ENCODE results near the gene CFAP70.

The CFAP70 gene

DNA sequence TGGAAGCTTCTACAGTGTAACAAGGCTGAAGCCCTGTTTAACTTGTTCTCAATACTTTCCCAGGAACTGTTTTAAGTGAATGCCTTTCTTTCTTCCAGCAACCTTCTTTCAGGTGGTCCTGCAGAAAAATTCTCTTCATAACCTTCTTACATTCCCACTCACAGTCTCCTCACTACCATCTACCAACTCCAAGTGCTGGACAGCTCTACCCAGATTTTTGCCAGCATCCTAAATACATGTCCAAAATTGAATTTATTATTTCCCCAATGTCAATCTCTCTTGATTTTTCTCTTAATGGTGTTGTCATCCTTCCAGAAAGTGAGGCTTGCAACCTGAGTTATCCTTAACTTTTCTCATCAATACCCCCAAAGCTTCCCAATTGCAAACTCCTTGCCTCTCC lies 48.2 kb downstream of the CFAP70 start:
- TF ChIP-seq, protein P1, sequence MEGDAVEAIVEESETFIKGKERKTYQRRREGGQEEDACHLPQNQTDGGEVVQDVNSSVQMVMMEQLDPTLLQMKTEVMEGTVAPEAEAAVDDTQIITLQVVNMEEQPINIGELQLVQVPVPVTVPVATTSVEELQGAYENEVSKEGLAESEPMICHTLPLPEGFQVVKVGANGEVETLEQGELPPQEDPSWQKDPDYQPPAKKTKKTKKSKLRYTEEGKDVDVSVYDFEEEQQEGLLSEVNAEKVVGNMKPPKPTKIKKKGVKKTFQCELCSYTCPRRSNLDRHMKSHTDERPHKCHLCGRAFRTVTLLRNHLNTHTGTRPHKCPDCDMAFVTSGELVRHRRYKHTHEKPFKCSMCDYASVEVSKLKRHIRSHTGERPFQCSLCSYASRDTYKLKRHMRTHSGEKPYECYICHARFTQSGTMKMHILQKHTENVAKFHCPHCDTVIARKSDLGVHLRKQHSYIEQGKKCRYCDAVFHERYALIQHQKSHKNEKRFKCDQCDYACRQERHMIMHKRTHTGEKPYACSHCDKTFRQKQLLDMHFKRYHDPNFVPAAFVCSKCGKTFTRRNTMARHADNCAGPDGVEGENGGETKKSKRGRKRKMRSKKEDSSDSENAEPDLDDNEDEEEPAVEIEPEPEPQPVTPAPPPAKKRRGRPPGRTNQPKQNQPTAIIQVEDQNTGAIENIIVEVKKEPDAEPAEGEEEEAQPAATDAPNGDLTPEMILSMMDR (IDR thresholded peaks at IDR 0.05; ENCODE audit: control insufficient read depth, extremely low read depth, insufficient read depth) = no peak
- no peak overlapping the region for H3K4me3 ChIP-seq (ENCODE audit: low read depth, low read length)
- no peak for DNase-seq (ENCODE audit: low read depth)

DNA sequence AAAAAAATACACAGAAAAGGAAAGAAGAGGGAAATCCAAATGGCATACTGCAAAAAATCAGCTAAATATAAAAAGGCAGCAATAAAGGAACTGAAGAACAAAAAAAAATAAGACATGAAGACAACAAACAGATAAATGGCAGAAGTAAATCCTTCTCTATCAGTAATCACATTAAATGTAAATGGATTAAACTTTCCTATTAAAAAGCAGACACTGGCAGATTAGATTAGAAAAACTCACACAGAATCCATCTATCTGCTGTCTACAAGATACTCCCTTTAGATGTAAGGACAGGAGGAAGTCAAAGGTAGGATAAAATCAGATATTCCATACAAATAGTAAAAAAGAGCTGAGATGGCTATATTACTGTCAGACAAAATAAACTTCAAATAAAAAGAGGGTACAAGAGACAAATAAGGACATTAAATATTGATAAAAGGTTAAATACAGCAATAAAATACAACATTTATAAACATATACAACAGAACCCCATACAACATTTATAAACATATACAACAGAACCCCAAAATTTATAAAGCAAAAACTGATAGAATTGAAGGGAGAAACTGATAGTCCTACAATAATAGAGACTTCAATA lies 51.4 kb downstream of the CFAP70 start:
- no peak overlapping the region for H3K4me3 ChIP-seq (ENCODE audit: low read depth, low read length)
- no peak for DNase-seq (ENCODE audit: low read depth)
- TF ChIP-seq, protein P1 (IDR thresholded peaks at IDR 0.05; ENCODE audit: control insufficient read depth, extremely low read depth, insufficient read depth) = no peak

DNA sequence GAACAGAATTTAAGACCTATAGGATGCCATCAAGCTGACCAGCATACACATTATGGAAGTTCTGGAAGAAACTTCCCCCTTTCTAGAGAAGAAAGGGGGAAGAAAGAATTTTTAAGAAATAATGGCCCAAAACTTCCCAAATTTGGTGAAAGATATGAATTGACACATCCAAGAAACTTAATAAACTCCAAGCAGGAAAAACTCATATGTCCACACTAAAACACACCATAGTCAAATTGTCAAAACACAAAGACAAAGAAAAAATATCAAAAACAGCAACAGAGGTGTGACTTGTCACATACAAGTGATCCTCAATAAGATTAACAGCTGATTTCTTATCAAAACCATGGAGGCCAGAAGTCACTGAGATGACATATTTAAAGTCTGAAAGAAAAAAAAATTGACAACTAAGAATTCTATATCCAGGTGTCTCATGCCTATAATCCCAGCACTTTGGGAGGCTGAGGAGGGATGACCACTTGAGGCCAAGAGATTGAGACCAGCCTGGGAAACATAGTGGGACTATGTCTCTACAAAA lies 52.4 kb downstream of the CFAP70 start:
- TF ChIP-seq, protein P1 (IDR thresholded peaks at IDR 0.05; ENCODE audit: control insufficient read depth, extremely low read depth, insufficient read depth) = no peak
- H3K4me3 ChIP-seq (ENCODE audit: low read depth, low read length) = no peak overlapping the region
- no peak for DNase-seq (ENCODE audit: low read depth)

DNA sequence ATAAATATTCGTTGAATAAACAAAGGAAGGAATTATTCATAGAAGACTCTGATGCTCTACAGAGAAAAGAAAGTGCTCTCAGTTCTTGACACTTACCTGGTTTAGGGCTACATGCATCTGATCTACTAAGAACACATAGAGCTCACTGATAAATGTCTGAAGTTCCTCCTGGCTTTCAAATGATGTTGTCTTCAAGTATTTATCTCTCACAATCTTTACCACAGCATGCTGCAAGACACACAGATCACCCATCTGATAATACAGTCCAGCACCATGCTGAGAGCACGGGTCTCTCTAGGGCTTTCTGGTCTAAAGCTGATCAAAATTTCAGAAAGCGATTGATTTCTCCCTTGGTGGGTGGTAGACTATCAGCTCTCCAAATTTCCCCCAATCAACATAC lies 61.7 kb downstream of the CFAP70 start:
- no peak for DNase-seq (ENCODE audit: low read depth)
- H3K4me3 ChIP-seq (ENCODE audit: low read depth, low read length) = no peak overlapping the region
- TF ChIP-seq, protein P1 (IDR thresholded peaks at IDR 0.05; ENCODE audit: control insufficient read depth, extremely low read depth, insufficient read depth) = no peak

DNA sequence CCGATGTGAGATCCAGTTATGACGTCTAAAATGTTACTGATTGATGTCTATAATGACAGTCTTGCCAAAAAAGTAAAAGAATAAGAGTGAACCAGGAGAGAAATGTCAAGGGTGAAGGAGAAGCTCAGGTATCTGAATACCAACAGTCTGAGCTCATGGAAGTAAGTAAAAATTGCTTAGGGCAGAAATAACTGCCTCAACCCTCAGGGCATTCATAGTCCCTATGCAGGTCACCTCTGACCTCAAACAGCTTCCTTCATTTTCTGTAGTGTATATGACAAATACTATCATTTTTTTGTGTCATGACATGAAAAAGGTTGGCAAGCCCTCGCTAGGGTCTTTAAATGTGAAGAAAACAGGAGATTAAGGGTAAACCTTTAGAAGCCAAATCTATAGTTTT lies 65.2 kb downstream of the CFAP70 start:
- H3K4me3 ChIP-seq (ENCODE audit: low read depth, low read length) = no peak overlapping the region
- TF ChIP-seq, protein P1 (IDR thresholded peaks at IDR 0.05; ENCODE audit: control insufficient read depth, extremely low read depth, insufficient read depth) = no peak
- no peak for DNase-seq (ENCODE audit: low read depth)

DNA sequence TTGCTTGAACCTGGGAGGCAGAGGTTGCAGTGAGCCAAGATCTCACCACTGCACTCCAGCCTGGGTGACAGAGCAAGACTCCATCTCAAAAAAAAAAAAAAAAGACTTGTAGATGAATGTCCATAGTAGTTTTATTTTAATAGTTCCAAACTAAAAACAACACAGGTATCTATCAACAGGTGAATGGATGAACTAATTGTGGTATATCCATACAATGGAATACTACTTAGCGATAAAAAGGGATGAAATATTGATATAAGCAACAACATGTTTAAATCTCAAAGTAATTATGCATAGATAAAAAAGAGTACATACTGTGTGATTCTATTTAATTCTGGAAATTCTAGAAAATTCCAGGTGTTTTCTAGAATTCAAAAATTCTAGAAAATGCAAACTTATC lies 68.7 kb downstream of the CFAP70 start:
- TF ChIP-seq, protein P1 (IDR thresholded peaks at IDR 0.05; ENCODE audit: control insufficient read depth, extremely low read depth, insufficient read depth) = no peak
- no peak for DNase-seq (ENCODE audit: low read depth)
- H3K4me3 ChIP-seq (ENCODE audit: low read depth, low read length) = no peak overlapping the region

DNA sequence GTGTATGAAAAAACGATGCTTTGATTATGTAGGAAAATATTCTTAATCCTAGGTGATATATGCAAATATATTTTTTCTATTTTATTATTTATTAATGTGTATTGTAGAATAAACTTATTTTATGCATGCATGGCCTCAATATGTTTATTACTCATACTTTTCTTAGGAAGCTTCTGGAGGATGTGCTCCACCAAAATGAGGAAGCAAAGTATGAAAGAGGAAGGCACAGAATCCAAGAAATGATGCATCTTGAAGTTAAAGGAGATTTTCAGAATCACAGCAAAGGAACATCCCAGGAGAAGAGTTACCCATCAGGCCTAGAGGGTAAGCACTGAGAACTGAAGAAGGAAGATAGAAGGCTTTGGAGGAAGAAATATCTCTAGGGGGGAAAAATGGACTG lies 71.2 kb downstream of the CFAP70 start:
- TF ChIP-seq, protein P1 (IDR thresholded peaks at IDR 0.05; ENCODE audit: control insufficient read depth, extremely low read depth, insufficient read depth) = no peak
- DNase-seq (ENCODE audit: low read depth) = no peak
- H3K4me3 ChIP-seq (ENCODE audit: low read depth, low read length) = no peak overlapping the region

Data from LNCaP clone FGC (cell line).